Inflammatory macrophage treated with lipopolysaccharide for 4 hours (primary cell): ENCODE measurements around the gene SIX1.

Experiments
- DNase-seq: peaks from one replicate; pipeline ENCODE4 v3.0.0-alpha.2; 2020

SIX1 gene

DNA sequence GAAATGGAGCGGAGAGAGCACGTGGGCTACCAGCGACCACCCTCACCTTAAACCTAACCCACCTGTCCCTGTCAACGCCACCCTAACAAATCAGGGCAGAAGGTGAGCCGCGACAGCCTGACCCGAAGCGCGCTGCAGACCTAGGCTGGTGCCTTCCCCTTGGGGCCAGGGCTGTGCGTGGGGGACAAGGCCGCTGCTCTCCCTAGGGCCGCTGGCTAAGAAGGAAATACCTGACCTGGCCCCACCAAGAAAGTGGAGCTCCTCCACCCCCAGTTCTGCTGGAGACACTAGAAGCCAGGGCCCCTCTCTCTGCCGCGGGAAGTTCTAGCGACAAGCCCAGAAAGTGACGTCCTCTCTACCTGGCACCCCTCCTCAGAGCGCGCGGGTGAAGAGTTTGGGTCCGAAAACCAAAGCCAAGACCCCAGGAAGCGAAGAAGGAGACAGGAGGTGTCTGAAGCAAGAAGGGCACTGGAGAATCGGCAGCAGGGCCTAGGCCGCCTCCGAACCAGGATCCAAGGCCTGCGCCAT lies 7.5 kb downstream of the SIX1 start:
- DNase-seq: no peak

DNA sequence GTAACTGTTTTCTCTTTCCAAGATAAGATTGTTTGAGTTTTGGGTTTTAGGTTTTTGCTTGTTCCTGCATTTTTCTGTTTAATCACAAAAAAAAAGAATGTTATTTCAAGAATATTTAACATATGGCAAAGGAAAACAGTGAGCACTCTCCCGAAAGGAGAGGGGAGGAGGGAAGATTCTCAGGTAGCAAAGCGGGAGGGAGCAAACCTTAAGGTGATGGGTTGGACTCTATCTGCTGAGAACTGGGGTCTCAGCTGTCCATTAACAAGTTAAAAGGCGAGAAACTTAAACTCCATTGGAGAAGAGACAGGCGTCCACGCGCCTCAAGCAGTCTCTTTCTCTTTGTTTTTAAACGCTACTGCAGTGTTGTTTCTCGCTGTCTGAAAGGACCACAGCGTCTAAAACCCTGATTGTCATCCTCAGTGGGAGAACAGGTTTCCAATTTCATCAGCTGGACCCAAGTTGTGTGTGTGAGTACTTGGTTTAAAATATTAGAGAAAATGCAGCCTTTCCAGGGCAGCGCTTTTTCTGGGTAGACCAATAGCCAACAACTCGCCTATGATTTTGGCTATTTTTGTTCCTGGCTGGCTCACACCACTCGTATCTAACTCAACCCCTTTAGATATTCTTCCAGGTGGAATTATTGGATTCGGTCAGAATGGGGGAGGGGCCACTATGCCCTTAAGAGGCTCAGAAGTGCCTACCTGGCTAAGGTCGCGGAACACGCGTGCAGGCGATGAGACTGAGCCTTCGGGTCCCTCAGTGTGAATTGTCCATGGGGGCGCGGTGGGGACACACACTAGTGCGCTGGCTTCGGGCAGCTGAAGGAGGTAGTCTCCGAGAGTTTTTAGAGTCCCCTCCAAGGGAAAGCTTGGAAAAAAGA lies 8.2 kb downstream of the SIX1 start:
- no peak for DNase-seq

- no peak for DNase-seq
Observed at GRCh38 chr14:60639674-60640073, 9.6 kb downstream of the SIX1 start.

GRCh38 chr14:60637479-60638315 lies 11.6 kb downstream of the SIX1 start:
- DNase-seq: no peak

- DNase-seq: no peak
Observed at GRCh38 chr14:60636879-60637478, 12.3 kb downstream of the SIX1 start.

DNA sequence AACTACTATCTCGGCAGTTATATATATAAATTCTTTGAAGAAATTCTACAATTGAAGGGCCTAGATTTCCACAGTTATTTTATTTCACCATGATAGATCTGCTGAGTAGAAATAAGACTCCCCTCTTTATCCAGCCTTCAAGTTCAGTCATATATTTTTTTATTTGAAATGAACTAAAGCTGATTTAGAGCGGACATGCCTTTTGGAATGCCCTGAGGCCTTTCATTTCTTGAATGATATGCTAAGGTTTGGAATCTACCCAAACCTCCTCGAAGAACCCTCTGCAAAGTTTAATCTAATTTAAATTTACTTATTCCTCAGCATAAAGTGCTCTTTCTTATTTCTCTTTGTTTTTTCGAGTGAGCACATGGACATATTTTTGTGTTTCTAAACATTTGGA lies 15.1 kb downstream of the SIX1 start:
- no peak for DNase-seq

DNA sequence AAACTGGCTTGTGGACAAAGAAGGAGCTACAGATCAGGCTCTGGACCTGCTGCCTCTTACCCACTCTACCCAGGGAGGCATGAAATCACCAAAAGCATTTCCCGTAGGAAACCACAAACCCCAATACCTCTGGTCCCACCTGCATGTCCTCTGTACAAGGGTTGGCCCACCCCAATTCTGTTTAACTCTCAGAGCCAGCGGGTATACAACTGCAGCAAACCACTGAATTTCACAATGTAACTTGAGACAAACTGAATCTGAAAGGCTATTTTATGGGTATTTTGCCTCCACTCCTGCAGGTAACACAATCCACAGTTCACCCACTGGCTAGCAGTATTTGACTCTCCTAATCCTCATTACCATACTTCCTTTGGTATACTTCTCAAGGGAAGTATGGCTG lies 16.5 kb downstream of the SIX1 start:
- no peak for DNase-seq

DNA sequence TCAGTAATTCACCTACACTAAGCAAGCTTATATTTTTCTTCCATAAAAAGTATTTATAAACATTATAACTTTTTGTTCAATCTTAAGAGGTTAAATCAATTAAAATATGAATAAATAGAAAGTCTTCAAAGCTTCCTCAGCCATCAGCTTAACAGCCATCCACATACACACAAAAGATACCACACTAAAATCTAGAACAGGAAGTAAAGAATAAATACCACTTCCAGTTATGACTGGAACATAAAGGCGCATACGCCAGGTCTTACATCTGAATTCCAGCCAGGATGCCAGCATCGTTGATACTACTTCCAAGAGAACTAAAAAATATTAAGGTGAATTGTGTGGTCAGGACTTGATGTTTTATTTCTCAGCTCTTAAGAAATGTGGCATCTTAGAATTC lies 17.0 kb downstream of the SIX1 start:
- DNase-seq: no peak

DNA sequence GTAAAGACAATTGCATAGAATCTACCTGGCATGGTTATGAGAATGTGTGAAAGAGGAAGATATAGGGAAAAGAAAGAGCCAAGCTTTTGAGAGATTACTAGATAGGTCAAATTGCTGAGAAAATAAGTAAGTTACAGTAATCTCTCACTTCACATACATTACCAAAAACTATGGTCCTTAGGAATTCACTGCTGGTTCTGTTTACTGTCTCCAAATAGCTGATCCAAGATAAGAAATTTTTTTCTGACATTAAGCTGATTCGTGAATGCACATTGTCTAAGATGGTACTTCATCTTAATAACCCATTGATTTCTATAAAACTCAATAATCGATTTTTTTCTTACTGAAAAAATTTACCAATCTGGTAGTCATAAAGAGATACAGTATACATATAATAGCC lies 17.4 kb downstream of the SIX1 start:
- no peak for DNase-seq

- DNase-seq: no peak
Observed at GRCh38 chr14:60630129-60630528, 19.1 kb downstream of the SIX1 start.

DNA sequence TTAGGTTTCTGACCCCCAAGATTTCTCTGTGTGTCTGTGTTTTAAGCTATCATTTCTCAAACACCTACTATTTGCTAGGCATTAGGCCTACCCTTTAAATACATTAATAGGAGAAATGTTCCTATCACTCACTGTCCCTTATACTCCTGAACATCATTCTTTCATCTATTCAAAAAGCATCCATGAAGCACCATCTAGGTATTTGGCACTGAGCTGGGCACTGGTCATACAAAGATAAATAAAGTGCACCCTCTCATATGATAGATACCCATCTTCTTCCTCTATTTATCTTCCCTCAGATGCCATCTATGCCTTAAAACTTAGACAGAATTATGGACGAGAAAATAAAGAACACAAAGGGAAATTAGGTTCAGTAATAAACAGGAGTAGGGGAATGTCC lies 20.4 kb downstream of the SIX1 start:
- no peak for DNase-seq

DNA sequence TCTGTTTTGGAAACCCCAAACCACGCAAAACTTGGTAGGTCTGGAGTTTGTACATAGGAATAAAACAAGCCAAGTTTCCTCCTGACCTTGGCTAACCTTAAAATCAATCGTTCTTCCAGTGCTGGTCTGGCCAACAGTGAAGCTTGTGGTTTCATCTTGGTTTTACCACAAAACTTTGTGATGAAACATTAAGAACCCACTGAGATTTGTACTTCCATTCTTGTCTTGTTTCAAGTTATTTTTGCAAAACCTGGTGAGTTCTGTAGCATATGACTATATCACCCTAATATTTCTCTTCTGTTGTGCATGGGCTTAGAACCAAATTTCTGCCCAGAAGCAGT lies 26.4 kb downstream of the SIX1 start:
- DNase-seq: no peak

- DNase-seq: no peak
Observed at GRCh38 chr14:60622210-60622916, 26.9 kb downstream of the SIX1 start.

DNA sequence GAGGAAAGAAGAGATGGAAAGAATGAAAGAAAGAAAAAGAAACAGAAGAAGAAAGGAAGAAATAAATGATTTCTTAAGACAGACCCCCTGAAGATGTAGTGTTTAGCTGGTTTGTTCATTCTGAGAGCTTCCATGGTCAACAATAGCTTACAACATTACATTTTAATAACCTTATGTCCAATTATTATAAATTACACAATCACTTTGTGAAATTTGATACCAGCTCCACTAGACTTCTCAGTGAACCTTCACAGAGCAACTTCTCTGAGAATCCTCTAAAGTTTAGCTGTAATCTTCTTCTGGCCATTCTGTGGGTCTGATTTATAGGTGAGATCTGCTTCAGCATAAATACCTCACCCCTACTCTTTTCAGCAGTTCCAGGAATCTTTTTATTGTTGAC lies 27.9 kb downstream of the SIX1 start:
- DNase-seq: no peak

DNA sequence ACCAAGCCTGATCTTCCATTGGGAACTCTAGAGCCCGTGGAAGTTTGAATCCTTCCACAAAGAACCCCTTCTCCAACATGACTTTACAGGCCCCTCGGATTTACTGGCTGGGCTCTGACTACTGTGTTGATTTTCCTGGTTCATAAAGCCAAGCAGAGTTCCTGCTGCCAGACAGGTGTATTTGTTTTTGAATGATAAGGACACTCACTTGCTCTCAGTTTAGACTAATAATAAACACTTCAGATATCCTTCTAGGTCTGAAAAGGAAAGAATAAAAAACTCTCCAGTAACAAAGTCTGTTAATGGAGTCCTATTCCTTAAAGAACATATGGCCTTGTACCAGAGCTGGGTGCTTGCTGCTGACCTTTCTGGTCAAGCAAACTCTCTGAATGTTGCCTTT lies 31.0 kb downstream of the SIX1 start:
- no peak for DNase-seq

- no peak for DNase-seq
Observed at GRCh38 chr14:60616461-60616959, 32.8 kb downstream of the SIX1 start.

- DNase-seq: no peak
Observed at GRCh38 chr14:60602291-60602690, 47.0 kb downstream of the SIX1 start.

GRCh38 chr14:60599727-60600126 lies 49.5 kb downstream of the SIX1 start:
- no peak for DNase-seq

GRCh38 chr14:60596139-60596538 lies 53.1 kb downstream of the SIX1 start:
- DNase-seq: no peak

DNA sequence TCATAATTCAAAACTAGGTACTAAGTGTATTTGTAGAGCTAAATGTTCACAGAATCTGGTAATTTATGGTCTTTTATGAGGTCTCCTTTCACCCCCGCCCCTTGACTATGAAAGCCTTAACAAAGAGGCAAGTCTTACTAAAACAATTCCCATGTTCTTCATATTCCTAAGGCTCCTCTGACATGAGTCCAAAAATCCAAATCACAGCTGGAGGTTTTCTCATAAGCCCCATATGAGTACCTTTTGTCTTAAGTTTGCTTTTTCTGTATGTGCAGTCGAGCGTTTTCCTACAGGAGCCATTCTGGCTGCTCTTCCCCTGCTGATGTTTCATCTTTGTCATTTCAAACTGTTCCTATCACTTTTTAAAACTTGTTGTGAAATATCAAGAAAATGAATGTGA lies 55.2 kb downstream of the SIX1 start:
- no peak for DNase-seq
